Measurements from ENCODE around the gene NDUFAF2. TPM values are rescaled to one million over a fixed set of nuclear protein-coding genes. Genes with fewer than 3 reads are reported as not detected.

Gene NDUFAF2
- total RNA-seq, 4 donors from 2014 or later: 44.0 to 56.3 (median 45.9) TPM

DNA sequence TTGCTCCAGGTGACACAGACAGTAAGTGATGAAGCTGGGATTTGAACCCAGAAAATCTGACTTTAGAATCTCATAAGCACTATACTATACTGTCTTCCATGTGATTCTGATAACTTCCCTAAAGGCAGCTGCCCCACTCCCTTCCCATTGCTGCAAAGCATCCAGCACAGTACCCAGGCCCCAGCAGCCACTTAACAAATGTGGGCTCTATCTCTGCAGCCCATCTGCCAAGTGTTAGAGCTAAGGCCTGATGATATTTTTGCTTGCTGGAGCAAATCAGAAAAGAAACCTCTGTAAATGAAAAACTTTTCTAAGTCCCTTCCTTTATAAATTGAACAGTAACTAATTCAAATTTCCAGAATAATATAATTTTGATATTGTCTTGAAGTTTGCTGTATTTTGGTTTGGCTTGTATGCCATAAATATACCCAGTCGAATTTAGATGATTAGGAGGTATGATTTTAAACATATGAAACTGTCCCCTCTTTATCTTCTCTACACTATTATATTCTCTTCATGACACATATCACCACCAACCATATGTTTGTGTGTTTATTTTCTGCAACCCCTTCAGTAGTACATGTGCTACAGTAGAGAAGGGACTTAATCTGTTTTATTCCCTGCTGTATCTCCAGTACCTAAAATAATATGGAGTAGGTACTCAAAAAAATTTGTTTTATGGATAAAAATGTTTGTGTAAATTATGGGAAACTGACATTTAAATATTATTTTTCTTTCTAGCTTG is 153.4 kb downstream of the NDUFAF2 start:
- peaks cover 0 to 13% of the 10 kb centered on the region in 2 donors for H3K36me3 ChIP-seq
- no peaks in the 10 kb centered on the region for H3K4me1 ChIP-seq
- no peak overlapping the region for H3K27ac ChIP-seq
- WGBS, 2 donors (ENCODE audit: low coverage in 1 of 2): 93 to 100% methylated on average over 1 of the region's 1 CpG
- H3K9me3 ChIP-seq: no peaks in the 10 kb centered on the region
- no peaks in the 10 kb centered on the region for H3K27me3 ChIP-seq
- TF ChIP-seq POLR2AphosphoS5 (IDR thresholded peaks at IDR 0.05) (no peak), POLR2A (IDR thresholded peaks at IDR 0.05) (no peak), EP300 (IDR thresholded peaks at IDR 0.05) (no peak)
- TF ChIP-seq, protein P1, sequence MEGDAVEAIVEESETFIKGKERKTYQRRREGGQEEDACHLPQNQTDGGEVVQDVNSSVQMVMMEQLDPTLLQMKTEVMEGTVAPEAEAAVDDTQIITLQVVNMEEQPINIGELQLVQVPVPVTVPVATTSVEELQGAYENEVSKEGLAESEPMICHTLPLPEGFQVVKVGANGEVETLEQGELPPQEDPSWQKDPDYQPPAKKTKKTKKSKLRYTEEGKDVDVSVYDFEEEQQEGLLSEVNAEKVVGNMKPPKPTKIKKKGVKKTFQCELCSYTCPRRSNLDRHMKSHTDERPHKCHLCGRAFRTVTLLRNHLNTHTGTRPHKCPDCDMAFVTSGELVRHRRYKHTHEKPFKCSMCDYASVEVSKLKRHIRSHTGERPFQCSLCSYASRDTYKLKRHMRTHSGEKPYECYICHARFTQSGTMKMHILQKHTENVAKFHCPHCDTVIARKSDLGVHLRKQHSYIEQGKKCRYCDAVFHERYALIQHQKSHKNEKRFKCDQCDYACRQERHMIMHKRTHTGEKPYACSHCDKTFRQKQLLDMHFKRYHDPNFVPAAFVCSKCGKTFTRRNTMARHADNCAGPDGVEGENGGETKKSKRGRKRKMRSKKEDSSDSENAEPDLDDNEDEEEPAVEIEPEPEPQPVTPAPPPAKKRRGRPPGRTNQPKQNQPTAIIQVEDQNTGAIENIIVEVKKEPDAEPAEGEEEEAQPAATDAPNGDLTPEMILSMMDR (IDR thresholded peaks at IDR 0.05): no peak
- H3K4me3 ChIP-seq: no peak overlapping the region
- no peak for ATAC-seq

DNA sequence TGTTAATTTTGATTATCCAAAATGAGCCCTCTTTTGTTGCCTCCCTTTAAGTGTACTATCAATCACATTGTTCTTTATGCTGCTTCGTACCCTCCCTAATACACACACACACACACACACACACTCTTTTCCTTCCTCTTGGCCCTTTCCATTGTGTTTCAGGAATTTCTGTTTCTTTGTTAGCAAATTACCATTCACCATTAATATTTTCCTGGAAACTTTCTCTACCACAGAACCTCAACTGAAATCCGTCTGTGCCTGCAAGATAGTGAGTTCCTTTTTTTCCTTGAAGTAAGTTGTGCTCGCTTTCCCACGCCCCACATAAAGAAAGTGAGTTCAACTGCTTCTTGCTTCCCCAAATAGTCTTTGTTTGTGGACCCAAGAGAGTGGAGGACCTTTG is 155.4 kb downstream of the NDUFAF2 start:
- 66 to 83% methylated on average over 3 to 4 of the region's 4 CpGs for WGBS, 2 donors (ENCODE audit: low coverage in 1 of 2)
- TF ChIP-seq POLR2AphosphoS5 (IDR thresholded peaks at IDR 0.05): no peak
- TF ChIP-seq, protein P1 (IDR thresholded peaks at IDR 0.05): no peak
- TF ChIP-seq EP300 (IDR thresholded peaks at IDR 0.05): no peak
- no peak for TF ChIP-seq POLR2A (IDR thresholded peaks at IDR 0.05)
- no peak for ATAC-seq

DNA sequence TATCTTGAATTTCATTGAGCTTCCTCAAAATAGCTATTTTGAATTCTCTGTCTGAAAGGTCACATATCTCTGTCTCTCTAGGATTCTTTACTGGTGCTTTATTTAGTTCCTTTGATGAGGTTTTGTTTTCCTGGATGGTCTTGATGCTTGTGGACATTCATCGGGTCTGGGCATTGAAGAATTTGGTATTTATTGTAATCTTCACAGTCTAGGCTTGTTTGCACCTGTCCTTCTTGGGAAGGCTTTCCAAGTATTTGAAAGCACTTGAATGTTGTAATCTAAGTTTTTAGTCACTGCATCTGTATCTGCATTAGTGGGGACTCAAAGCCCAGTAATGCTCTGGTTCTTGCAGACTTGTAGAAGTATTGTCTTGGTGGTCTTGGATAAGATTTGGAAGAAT is 169.4 kb downstream of the NDUFAF2 start:
- no peaks in the 10 kb centered on the region for H3K9me3 ChIP-seq
- no peak overlapping the region for H3K27ac ChIP-seq
- H3K4me1 ChIP-seq: no peaks in the 10 kb centered on the region
- H3K4me3 ChIP-seq: no peak overlapping the region
- no peak for TF ChIP-seq POLR2AphosphoS5 (IDR thresholded peaks at IDR 0.05)
- TF ChIP-seq EP300 (IDR thresholded peaks at IDR 0.05): no peak
- TF ChIP-seq, protein P1 (IDR thresholded peaks at IDR 0.05): no peak
- no peak for TF ChIP-seq POLR2A (IDR thresholded peaks at IDR 0.05)
- peaks cover 0 to 5% of the 10 kb centered on the region in 2 donors for H3K36me3 ChIP-seq
- ATAC-seq: no peak
- H3K27me3 ChIP-seq: no peaks in the 10 kb centered on the region
- WGBS, 2 donors (ENCODE audit: low coverage in 1 of 2): 100% methylated on average over 1 of the region's 1 CpG

More for the DNA sequence above, 155.4 kb downstream of the NDUFAF2 start:
- no peaks in the 10 kb centered on the region for H3K9me3 ChIP-seq
- H3K27me3 ChIP-seq: no peaks in the 10 kb centered on the region
- H3K36me3 ChIP-seq: peaks cover 0 to 13% of the 10 kb centered on the region in 2 donors
- H3K4me3 ChIP-seq: no peak overlapping the region
- no peaks in the 10 kb centered on the region for H3K4me1 ChIP-seq
- H3K27ac ChIP-seq: no peak overlapping the region

DNA sequence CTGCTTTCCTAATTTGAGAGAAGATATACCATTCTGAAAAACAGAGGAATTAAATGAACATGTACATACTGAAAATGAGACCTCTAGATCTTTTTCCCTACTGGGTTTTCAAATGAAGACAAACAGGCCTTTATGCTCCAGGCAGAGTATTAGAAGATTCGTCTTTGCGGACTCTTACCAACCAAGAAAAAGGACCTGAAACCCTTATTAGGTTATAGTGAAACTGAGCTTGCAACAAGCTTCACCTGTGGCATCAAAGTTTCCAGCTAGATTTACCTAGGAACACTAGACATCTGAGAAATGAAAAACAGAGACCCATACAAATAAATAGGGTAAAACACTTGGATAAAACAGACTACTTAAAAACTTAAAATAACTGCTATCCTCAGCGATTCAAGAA is 171.0 kb downstream of the NDUFAF2 start:
- WGBS, 2 donors (ENCODE audit: low coverage in 1 of 2): 92 to 93% methylated on average over 3 of the region's 3 CpGs
- no peak overlapping the region for H3K27ac ChIP-seq
- no peak for TF ChIP-seq EP300 (IDR thresholded peaks at IDR 0.05)
- no peak for TF ChIP-seq POLR2AphosphoS5 (IDR thresholded peaks at IDR 0.05)
- TF ChIP-seq, protein P1 (IDR thresholded peaks at IDR 0.05): no peak
- TF ChIP-seq POLR2A (IDR thresholded peaks at IDR 0.05): no peak
- H3K36me3 ChIP-seq: peaks cover 0 to 5% of the 10 kb centered on the region in 2 donors
- no peak overlapping the region for H3K4me3 ChIP-seq
- no peaks in the 10 kb centered on the region for H3K27me3 ChIP-seq
- H3K9me3 ChIP-seq: no peaks in the 10 kb centered on the region
- no peak for ATAC-seq
- H3K4me1 ChIP-seq: no peaks in the 10 kb centered on the region

DNA sequence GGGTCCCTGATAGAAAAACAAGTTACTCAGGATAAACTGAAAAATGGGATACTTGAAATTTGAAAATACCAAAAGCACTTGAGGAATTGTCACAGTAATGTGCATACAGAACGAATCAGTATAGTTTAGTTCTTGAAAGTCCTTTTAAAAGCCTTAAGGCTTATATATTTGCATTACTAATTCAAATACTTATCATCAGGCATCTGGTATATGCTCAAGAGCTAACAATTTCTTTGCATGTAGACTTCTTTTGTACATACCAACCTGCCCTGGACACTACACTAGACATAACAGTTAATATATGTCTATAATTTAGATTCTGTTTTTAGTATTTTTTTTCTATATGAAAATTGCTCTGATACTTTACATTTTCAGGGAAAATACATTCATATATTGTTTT is 174.1 kb downstream of the NDUFAF2 start:
- 75 to 88% methylated on average over 1 of the region's 1 CpG for WGBS, 2 donors (ENCODE audit: low coverage in 1 of 2)

More for the DNA sequence above, 174.1 kb downstream of the NDUFAF2 start:
- Histone ChIP-seq H3K4me1 (no peaks in the 10 kb centered on the region), H3K27me3 (no peaks in the 10 kb centered on the region), H3K9me3 (no peaks in the 10 kb centered on the region), H3K36me3 (peaks cover 0 to 5% of the 10 kb centered on the region in 2 donors), H3K27ac (no peak overlapping the region), H3K4me3 (no peak overlapping the region)
- no peak for ATAC-seq
- TF ChIP-seq POLR2A (IDR thresholded peaks at IDR 0.05) (no peak), EP300 (IDR thresholded peaks at IDR 0.05) (no peak)

Data from gastroesophageal sphincter (tissue), 4 donors.